Natural killer cell treated with Interleukin-12 subunit alpha and Interleukin-12 subunit beta and Interleukin-15 and Interleukin-18, amount 100 ng/mL, for 72 hours (primary cell): ENCODE results near the gene CDKAL1. TPM values are rescaled to one million over a fixed set of nuclear protein-coding genes. Genes with fewer than 3 reads are reported as not detected.

Source experiments
- ATAC-seq, 2 donors: fragments of 150-1000 bp; cut with Tn5 transposase in 1 of 2; sonication (Bioruptor Pico), chemical (Tn5 transposase) in 1 of 2; 2 replicates each; pipeline ENCODE4 v1.10.0; 2021
- DNase-seq: peaks from one replicate; pipeline ENCODE4 v3.0.0; 2022; ENCODE audit warnings: low spot score
- H3K27ac Mint-ChIP-seq, 2 donors: 1 replicate in 1 of 2; 2 replicates in 1 of 2; pipeline ENCODE4 v1.8.0; 2022; ENCODE audit warnings: mixed read lengths in 2 of 2, mild to moderate bottlenecking in 1 of 2, moderate library complexity in 1 of 2
- H3K27me3 Mint-ChIP-seq, 2 donors: 1 replicate in 1 of 2; 2 replicates in 1 of 2; pipeline ENCODE4 v1.8.0; 2022; ENCODE audit warnings: mixed read lengths in 2 of 2
- H3K36me3 Mint-ChIP-seq: one replicate; pipeline ENCODE4 v1.8.0; 2022; ENCODE audit warnings: mixed read lengths
- H3K4me1 Mint-ChIP-seq, 2 donors: 1 replicate in 1 of 2; 2 replicates in 1 of 2; pipeline ENCODE4 v1.8.0; 2022; ENCODE audit warnings: low read depth in 2 of 2, mixed read lengths in 2 of 2, mild to moderate bottlenecking in 1 of 2
- H3K4me3 Mint-ChIP-seq: one replicate; pipeline ENCODE4 v1.8.0; 2022; ENCODE audit warnings: mixed read lengths
- H3K9me3 Mint-ChIP-seq: 2 replicates; pipeline ENCODE4 v1.8.0; 2022; ENCODE audit warnings: mixed read lengths
- total RNA-seq, 2 donors: library from RNA; stranded (reverse); gene quantifications; one replicate each; pipeline ENCODE4 v1.2.3, GENCODE V29; 2022

Gene CDKAL1
- total RNA-seq, 2 donors from 2014 or later, result 33.7 to 43.8 TPM

- Mint-ChIP-seq H3K27ac (no peak overlapping the region), H3K9me3 (no peaks in the 10 kb centered on the region)
- DNase-seq, result no peak
Observed at GRCh38 chr6:20868397-20869096, 334.3 kb downstream of the CDKAL1 start.

DNA sequence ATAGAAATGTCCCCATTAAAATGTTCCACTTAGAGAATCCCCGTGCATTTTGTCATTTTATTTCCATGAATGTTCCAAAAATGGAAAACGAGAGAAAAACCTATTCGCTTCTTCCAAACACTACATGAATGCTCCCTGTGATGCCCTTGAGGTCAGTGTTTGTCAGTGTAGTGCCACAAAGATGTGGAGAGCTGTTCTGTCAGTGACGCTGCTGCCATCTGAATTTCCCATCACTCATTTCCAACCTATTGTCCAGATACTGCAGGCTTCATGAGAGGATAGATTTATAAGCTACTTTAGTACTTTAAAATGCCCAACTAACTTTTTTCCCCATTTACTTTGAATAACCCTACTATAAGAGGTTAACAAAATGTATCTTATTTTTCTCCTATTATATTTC is 335.8 kb downstream of the CDKAL1 start:
- H3K27me3 Mint-ChIP-seq, result no peaks in the 10 kb centered on the region
- no peaks in the 10 kb centered on the region for H3K36me3 Mint-ChIP-seq
- ATAC-seq (no peak), DNase-seq (no peak)
- H3K27ac Mint-ChIP-seq, result no peak overlapping the region
- H3K4me3 Mint-ChIP-seq, result no peak overlapping the region
- peaks cover 0 to 5% of the 10 kb centered on the region in 2 donors for H3K4me1 Mint-ChIP-seq
- no peaks in the 10 kb centered on the region for H3K9me3 Mint-ChIP-seq

More at GRCh38 chr6:20868397-20869096, 334.3 kb downstream of the CDKAL1 start:
- Mint-ChIP-seq H3K36me3 (no peaks in the 10 kb centered on the region), H3K4me1 (peaks cover 0 to 2% of the 10 kb centered on the region in 2 donors), H3K4me3 (no peak overlapping the region), H3K27me3 (no peaks in the 10 kb centered on the region)
- ATAC-seq, result no peak

- peaks cover 0 to 5% of the 10 kb centered on the region in 2 donors for H3K4me1 Mint-ChIP-seq
- no peak overlapping the region for H3K4me3 Mint-ChIP-seq
- H3K36me3 Mint-ChIP-seq, result no peaks in the 10 kb centered on the region
- H3K27me3 Mint-ChIP-seq, result no peaks in the 10 kb centered on the region
- no peak overlapping the region for H3K27ac Mint-ChIP-seq
- no peaks in the 10 kb centered on the region for H3K9me3 Mint-ChIP-seq
- no peak for ATAC-seq
- no peak for DNase-seq
Observed at GRCh38 chr6:20870493-20870892, 336.2 kb downstream of the CDKAL1 start.

GRCh38 chr6:20873425-20874190 is 339.4 kb downstream of the CDKAL1 start:
- Mint-ChIP-seq H3K4me3 (no peak overlapping the region), H3K9me3 (no peaks in the 10 kb centered on the region), H3K27ac (no peak overlapping the region), H3K27me3 (no peaks in the 10 kb centered on the region), H3K36me3 (no peaks in the 10 kb centered on the region), H3K4me1 (peaks cover 10 to 14% of the 10 kb centered on the region in 2 donors)
- DNase-seq (no peak), ATAC-seq (no peak)

DNA sequence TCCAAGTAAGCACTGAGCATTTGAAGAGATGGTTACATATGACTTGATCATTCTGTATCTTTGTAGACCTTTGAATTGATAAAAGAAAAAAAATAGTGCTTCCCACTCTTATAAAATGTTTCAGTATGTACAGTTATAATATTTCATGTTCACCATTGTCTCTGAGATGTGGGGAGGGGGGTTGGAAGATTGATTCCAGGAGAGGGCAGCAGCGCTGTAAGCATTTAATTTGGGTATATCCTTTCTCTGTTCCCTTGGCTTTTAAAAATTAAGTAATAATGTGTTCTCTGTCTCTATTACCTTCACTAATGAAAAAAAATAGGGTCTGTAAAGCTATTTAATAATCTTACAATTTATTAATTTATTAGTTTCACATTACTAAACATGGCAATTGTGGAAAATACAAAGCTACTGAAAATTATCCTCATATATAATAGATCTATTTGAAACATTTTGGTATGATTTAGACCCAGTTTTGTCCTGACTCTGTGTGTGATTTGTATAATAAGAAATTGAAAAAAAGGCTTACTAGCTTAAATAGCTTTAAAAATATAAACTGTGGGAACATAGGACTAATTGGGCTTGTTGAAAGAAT is 341.2 kb downstream of the CDKAL1 start:
- Mint-ChIP-seq H3K9me3 (no peaks in the 10 kb centered on the region), H3K4me1 (peaks cover 10 to 14% of the 10 kb centered on the region in 2 donors), H3K36me3 (no peaks in the 10 kb centered on the region), H3K4me3 (no peak overlapping the region), H3K27ac (no peak overlapping the region), H3K27me3 (no peaks in the 10 kb centered on the region)
- no peak for ATAC-seq
- DNase-seq, result no peak

DNA sequence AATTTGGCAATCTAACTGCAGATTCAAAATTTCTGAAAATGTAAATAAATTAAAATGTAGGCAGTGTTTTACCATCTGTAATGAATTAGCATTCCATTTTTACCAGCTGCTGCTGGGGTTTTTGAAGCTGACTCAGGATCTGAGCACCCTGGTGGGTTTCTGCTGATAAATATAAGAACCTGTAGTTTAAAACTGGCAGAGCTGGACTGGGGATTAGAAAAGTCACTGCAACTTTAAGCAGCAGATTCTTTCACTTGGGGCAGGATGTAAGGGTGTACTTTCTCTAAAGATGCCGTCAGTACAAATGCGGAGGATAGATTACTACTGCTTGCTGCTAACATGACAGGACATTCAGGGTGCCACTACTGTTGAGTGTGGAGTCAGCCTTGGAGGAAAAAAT is 341.8 kb downstream of the CDKAL1 start:
- no peak overlapping the region for H3K27ac Mint-ChIP-seq
- peaks cover 10 to 14% of the 10 kb centered on the region in 2 donors for H3K4me1 Mint-ChIP-seq
- ATAC-seq, result no peak

DNA sequence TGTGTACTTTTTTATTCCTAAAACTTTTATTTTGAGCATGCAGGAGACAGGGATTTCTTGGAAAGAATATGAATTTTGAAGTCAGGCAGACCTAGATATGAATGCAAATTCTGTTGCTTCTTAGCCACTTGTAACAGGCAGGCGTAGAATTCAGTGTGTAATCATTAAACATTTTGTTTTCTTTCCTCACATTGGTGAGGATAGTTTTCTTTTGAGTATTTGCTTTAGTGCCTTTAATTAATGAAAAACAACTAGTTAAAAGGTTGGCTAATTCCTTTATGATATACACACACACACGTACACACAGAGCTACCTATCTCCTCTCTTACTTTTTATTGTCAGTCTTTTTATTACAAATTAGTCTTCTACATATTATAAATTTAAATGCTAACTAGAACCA is 342.3 kb downstream of the CDKAL1 start:
- Mint-ChIP-seq H3K36me3 (no peaks in the 10 kb centered on the region), H3K9me3 (no peaks in the 10 kb centered on the region), H3K4me3 (no peak overlapping the region), H3K27ac (no peak overlapping the region), H3K4me1 (peaks cover 10 to 14% of the 10 kb centered on the region in 2 donors), H3K27me3 (no peaks in the 10 kb centered on the region)
- ATAC-seq, result no peak
- DNase-seq, result no peak

More for the DNA sequence above, 341.8 kb downstream of the CDKAL1 start:
- no peak for DNase-seq
- H3K27me3 Mint-ChIP-seq, result no peaks in the 10 kb centered on the region
- no peaks in the 10 kb centered on the region for H3K9me3 Mint-ChIP-seq
- no peak overlapping the region for H3K4me3 Mint-ChIP-seq
- no peaks in the 10 kb centered on the region for H3K36me3 Mint-ChIP-seq

DNA sequence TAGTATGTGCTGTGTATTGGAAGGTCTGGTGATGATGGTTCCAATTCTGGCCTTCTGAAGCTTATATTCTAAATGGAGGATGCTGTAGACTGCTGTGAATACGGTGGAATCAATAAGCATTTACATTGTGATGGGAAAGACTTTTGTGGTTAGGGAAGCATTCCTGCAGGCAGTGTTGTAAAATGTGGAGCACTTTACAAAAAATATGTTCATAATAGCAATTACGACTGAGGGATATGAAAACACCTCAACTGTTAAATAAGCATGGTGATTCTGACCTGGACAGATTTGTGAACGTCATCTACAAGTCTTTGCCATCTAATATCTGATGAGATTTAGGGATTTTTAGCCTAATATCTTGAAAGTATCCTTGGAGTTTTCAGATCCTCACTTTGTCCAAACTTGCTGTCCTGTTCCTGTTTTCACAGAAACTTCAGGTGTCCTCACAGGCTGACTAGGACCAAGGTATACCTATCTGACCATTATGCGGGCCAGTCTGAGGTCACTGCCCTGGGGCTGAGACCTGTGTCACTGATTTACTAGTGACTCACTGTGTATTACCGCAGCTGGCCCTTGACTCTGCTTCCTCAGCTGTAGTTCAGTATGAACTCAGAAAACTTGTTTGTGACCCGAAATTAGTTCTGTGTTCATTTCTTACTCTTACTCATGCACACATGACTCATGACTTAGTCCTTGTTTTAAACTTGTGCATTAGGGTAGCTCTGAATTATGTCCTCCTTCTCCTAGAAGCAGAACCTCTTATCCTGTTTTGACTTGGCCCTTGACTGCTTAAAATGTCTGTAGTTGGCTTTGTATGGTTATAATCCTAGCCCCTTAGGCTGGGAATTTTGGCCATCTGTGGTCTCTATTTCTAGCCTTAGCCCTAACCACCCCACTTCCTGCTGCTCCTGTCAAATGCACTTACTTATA is 343.0 kb downstream of the CDKAL1 start:
- peaks cover 5% of the 10 kb centered on the region for H3K36me3 Mint-ChIP-seq
- no peak for DNase-seq
- peaks cover 10 to 14% of the 10 kb centered on the region in 2 donors for H3K4me1 Mint-ChIP-seq
- H3K27me3 Mint-ChIP-seq, result no peaks in the 10 kb centered on the region
- H3K27ac Mint-ChIP-seq, result peak overlapping the region; percentile 7 to 12
- ATAC-seq, result peak; percentile 74 to 95
- peak overlapping the region; percentile 26 for H3K4me3 Mint-ChIP-seq
- H3K9me3 Mint-ChIP-seq, result no peaks in the 10 kb centered on the region

GRCh38 chr6:20879121-20879520 is 344.9 kb downstream of the CDKAL1 start:
- peaks cover 21% of the 10 kb centered on the region for H3K36me3 Mint-ChIP-seq
- peaks cover 10 to 14% of the 10 kb centered on the region in 2 donors for H3K4me1 Mint-ChIP-seq
- no peak overlapping the region for H3K4me3 Mint-ChIP-seq
- DNase-seq (no peak), ATAC-seq (no peak)
- no peaks in the 10 kb centered on the region for H3K27me3 Mint-ChIP-seq
- no peak overlapping the region for H3K27ac Mint-ChIP-seq
- peaks cover 1% of the 10 kb centered on the region for H3K9me3 Mint-ChIP-seq

DNA sequence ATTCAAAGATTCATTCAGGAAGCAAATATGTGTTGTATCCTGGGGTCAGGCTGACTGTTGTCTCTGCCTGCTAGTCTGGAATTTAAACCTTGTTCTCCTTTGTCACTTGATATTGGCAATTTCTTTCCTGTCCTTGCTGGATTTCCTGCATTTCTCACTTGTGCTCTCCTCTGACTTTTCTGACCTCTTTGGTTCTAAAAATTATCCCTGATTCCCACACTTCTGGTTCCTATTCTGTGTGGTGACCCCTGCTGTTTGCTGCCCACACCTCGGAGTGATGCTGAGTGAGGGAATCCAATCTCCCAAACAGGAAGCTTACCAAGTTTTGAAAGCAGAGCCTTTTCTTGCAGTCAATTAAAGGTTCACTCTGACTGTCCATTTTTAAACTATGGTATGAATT is 345.3 kb downstream of the CDKAL1 start:
- Mint-ChIP-seq H3K4me1 (peaks cover 10 to 14% of the 10 kb centered on the region in 2 donors), H3K36me3 (peaks cover 25% of the 10 kb centered on the region), H3K9me3 (peaks cover 5% of the 10 kb centered on the region), H3K4me3 (no peak overlapping the region), H3K27me3 (no peaks in the 10 kb centered on the region), H3K27ac (no peak overlapping the region)
- DNase-seq, result no peak
- no peak for ATAC-seq

DNA sequence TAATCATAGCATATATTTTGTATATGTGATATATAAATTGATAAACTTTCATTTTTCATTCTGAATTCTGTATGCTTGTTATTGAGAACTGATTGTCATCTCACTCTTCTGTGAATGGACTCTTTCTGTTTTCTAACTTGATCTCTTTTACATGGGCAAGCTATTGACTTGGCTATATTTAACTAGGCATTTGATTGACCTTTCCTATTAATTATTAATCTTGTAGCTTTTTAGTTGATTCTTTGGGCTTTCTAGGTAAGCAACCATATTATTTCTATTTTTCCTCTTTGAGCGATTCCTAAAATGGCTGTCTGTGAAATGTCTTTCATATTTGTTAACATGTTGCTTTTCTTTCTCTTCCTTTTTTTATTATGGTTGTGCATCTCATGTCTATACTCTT is 347.1 kb downstream of the CDKAL1 start:
- Mint-ChIP-seq H3K9me3 (peaks cover 6% of the 10 kb centered on the region), H3K36me3 (peaks cover 40% of the 10 kb centered on the region), H3K27ac (no peak overlapping the region), H3K4me3 (no peak overlapping the region), H3K4me1 (peaks cover 8 to 14% of the 10 kb centered on the region in 2 donors), H3K27me3 (no peaks in the 10 kb centered on the region)
- DNase-seq (no peak), ATAC-seq (no peak)

DNA sequence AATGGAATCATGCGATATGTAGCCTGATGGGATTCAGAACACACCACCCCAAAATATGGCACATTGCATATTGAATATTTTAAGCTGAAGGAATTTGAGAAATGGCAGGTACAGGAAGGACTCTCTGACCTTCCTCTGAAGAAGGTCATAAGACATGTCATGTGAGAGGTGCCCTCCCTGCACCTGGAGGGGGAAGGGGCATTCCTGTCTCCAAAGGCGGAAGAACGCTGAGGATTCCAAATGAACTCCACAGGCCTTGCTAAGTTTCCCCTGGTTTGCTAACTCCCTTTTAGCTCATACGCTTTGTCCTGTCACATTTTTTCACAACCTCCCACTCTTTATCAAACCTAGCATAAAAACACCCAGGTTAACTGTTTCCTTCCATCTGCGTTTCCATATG is 347.8 kb downstream of the CDKAL1 start:
- no peaks in the 10 kb centered on the region for H3K27me3 Mint-ChIP-seq
- no peak overlapping the region for H3K4me3 Mint-ChIP-seq
- no peak for DNase-seq
- peaks cover 6% of the 10 kb centered on the region for H3K9me3 Mint-ChIP-seq
- peaks cover 40% of the 10 kb centered on the region for H3K36me3 Mint-ChIP-seq
- peaks cover 8 to 13% of the 10 kb centered on the region in 2 donors for H3K4me1 Mint-ChIP-seq
- H3K27ac Mint-ChIP-seq, result no peak overlapping the region
- ATAC-seq, result no peak

GRCh38 chr6:20885076-20885475 is 350.8 kb downstream of the CDKAL1 start:
- ATAC-seq (no peak), DNase-seq (no peak)
- no peak overlapping the region for H3K4me3 Mint-ChIP-seq
- peaks cover 12% of the 10 kb centered on the region for H3K9me3 Mint-ChIP-seq
- H3K27ac Mint-ChIP-seq, result no peak overlapping the region
- peaks cover 51% of the 10 kb centered on the region for H3K36me3 Mint-ChIP-seq
- no peaks in the 10 kb centered on the region for H3K27me3 Mint-ChIP-seq
- H3K4me1 Mint-ChIP-seq, result peaks cover 0 to 2% of the 10 kb centered on the region in 2 donors
